ENCODE results near the gene PRR7. TPM values are rescaled to one million over a fixed set of nuclear protein-coding genes. Genes with fewer than 3 reads are reported as not detected.
"Not testable (repeated sequence)": the region's sequence is repeated elsewhere in the genome, so short reads cannot be mapped to it uniquely, and the experiment has no call there.

Gene PRR7
- polyA plus RNA-seq, 3 donors: 1.8 to 17.4 (median 2.1) TPM

GRCh38 chr5:177414481-177414880, 32.1 kb upstream of the PRR7 start:
- H3K36me3 Mint-ChIP-seq: peaks cover 0 to 2% of the 10 kb centered on the region in 2 donors
- peaks cover 50% of the 10 kb centered on the region for H3K4me1 Mint-ChIP-seq
- H3K4me1 ChIP-seq (ENCODE audit: control insufficient read depth in 1 of 2, insufficient read depth in 2 of 2, low read length in 2 of 2): peaks cover 46 to 63% of the 10 kb centered on the region in 2 donors
- no peaks in the 10 kb centered on the region for H3K36me3 ChIP-seq (replicated peaks in 1 of 2; ENCODE audit: control insufficient read depth in 1 of 2, insufficient read depth in 2 of 2, low read length in 2 of 2)
- H3K9me3 ChIP-seq (replicated peaks in 1 of 2; ENCODE audit: control insufficient read depth in 1 of 2, insufficient read depth in 1 of 2, low read length in 2 of 2): no peaks in the 10 kb centered on the region
- no peaks in the 10 kb centered on the region for H3K79me2 ChIP-seq (ENCODE audit: insufficient read depth, low read length)
- TF ChIP-seq CTCF (IDR thresholded peaks at IDR 0.05): no peak
- no peak overlapping the region for H2AFZ ChIP-seq (ENCODE audit: insufficient read depth, low read depth, low read length, poor library complexity, severe bottlenecking)
- H3K27me3 Mint-ChIP-seq (ENCODE audit: low read depth in 3 of 3): peaks cover 0 to 3% (median 1%) of the 10 kb centered on the region in 3 donors
- intact Hi-C loops (cut with micrococcal nuclease): no loop called here
- no peak overlapping the region for H3K4me2 ChIP-seq (replicated peaks; ENCODE audit: extremely low read depth, low read length, poor library complexity, severe bottlenecking)
- no peak overlapping the region for H3K9ac ChIP-seq (ENCODE audit: insufficient read depth, low read length, poor library complexity, severe bottlenecking)
- H3K27me3 ChIP-seq (ENCODE audit: control insufficient read depth in 2 of 2, insufficient read depth in 2 of 2, low read length in 2 of 2): no peaks in the 10 kb centered on the region
- no peak overlapping the region for H3K27ac ChIP-seq (ENCODE audit: low read depth in 1 of 2, low read length in 2 of 2)
- no peak overlapping the region for H3K4me3 Mint-ChIP-seq
- no CpG with 5 or more reads among the region's 3 CpGs for WGBS (ENCODE audit: insufficient coverage)
- peaks cover 0 to 1% (median 0%) of the 10 kb centered on the region in 7 donors for H3K9me3 Mint-ChIP-seq
- H3K27ac Mint-ChIP-seq: peak overlapping the region in 5 of 7 donors; percentile 26 to 100 (median 99)
- no peak overlapping the region for H3K4me3 ChIP-seq (replicated peaks in 1 of 3; ENCODE audit: low read depth in 2 of 3, low read length in 3 of 3)
- no peaks in the 10 kb centered on the region for H4K20me1 ChIP-seq (ENCODE audit: insufficient read depth, low read length)
- DNase-seq: no peak

GRCh38 chr5:177417081-177417480, 29.5 kb upstream of the PRR7 start:
- WGBS (ENCODE audit: insufficient coverage): 11% methylated on average over 1 of the region's 6 CpGs
- Histone ChIP-seq H3K4me1 (ENCODE audit: control insufficient read depth in 1 of 2, insufficient read depth in 2 of 2, low read length in 2 of 2) (peaks cover 48 to 67% of the 10 kb centered on the region in 2 donors), H3K4me3 (replicated peaks in 1 of 3; ENCODE audit: low read depth in 2 of 3, low read length in 3 of 3) (peak overlapping the region in 1 of 3 experiments; percentile 1), H3K4me2 (replicated peaks; ENCODE audit: extremely low read depth, low read length, poor library complexity, severe bottlenecking) (peak overlapping the region; percentile 32), H3K27ac (ENCODE audit: low read depth in 1 of 2, low read length in 2 of 2) (peak overlapping the region; percentile 76 to 87), H3K9ac (ENCODE audit: insufficient read depth, low read length, poor library complexity, severe bottlenecking) (peak overlapping the region; percentile 61)
- H3K36me3 ChIP-seq (replicated peaks in 1 of 2; ENCODE audit: control insufficient read depth in 1 of 2, insufficient read depth in 2 of 2, low read length in 2 of 2); H3K36me3 Mint-ChIP-seq; H3K27me3 Mint-ChIP-seq (ENCODE audit: low read depth in 3 of 3); H3K79me2 ChIP-seq (ENCODE audit: insufficient read depth, low read length); H4K20me1 ChIP-seq (ENCODE audit: insufficient read depth, low read length); H2AFZ ChIP-seq (ENCODE audit: insufficient read depth, low read depth, low read length, poor library complexity, severe bottlenecking); H3K9me3 ChIP-seq (replicated peaks in 1 of 2; ENCODE audit: control insufficient read depth in 1 of 2, insufficient read depth in 1 of 2, low read length in 2 of 2); intact Hi-C loops (cut with micrococcal nuclease); H3K9me3 Mint-ChIP-seq; H3K27me3 ChIP-seq (ENCODE audit: control insufficient read depth in 2 of 2, insufficient read depth in 2 of 2, low read length in 2 of 2): not testable (repeated sequence)
- peak overlapping the region in 1 of 2 donors; percentile 15 for H3K4me3 Mint-ChIP-seq
- DNase-seq: peak in 1 of 3 donors; percentile 37
- H3K27ac Mint-ChIP-seq: peak overlapping the region; percentile 97 to 100 (median 99)
- H3K4me1 Mint-ChIP-seq: peaks cover 63% of the 10 kb centered on the region
